HFFc6 (cell line): ENCODE measurements around the gene TMEM101. TPM values are rescaled to one million over a fixed set of nuclear protein-coding genes. Genes with fewer than 3 reads are reported as not detected.
"Not testable (repeated sequence)": the region's sequence is repeated elsewhere in the genome, so short reads cannot be mapped to it uniquely, and the experiment has no call there.

Source experiments
- DNase-seq: peaks from one replicate; pipeline ENCODE4 v3.0.0-alpha.2; 2018
- H3K27ac Mint-ChIP-seq: 2 replicates; pipeline ENCODE4 v1.8.0; 2020; ENCODE audit warnings: mild to moderate bottlenecking, mixed read lengths
- H3K27me3 Mint-ChIP-seq: 2 replicates; pipeline ENCODE4 v1.8.0; 2021; ENCODE audit warnings: mild to moderate bottlenecking, moderate library complexity, mixed read lengths; ENCODE audit not compliant: insufficient read depth
- H3K36me3 Mint-ChIP-seq: 2 replicates; pipeline ENCODE4 v1.8.0; 2021; ENCODE audit warnings: low read depth, mixed read lengths
- H3K4me1 Mint-ChIP-seq: 2 replicates; pipeline ENCODE4 v1.8.0; 2020; ENCODE audit warnings: low read depth, mixed read lengths
- H3K4me3 Mint-ChIP-seq: 2 replicates; pipeline ENCODE4 v1.8.0; 2020; ENCODE audit warnings: mild to moderate bottlenecking, moderate library complexity, mixed read lengths
- H3K9me3 Mint-ChIP-seq: 2 replicates; pipeline ENCODE4 v1.8.0; 2020; ENCODE audit warnings: mild to moderate bottlenecking, mixed read lengths
- total RNA-seq, 6 experiments: library from RNA; stranded (reverse); fragmentation: NEBNext Ultra II Directional; extraction: Animal tissue kit (Norgen Biotek cat#: 25700); gene quantifications; 2 replicates in 1 of 6; 3 replicates in 5 of 6; pipeline ENCODE4 v1.2.3, GENCODE V29; 2021
- TF ChIP-seq, protein P1 (sequence below): fragments of 200-600 bp; sonication (generic); IDR thresholded peaks from 2 replicates; pipeline ENCODE4 v1.5.0; 2021; ENCODE audit warnings: antibody characterized with exemption, mild to moderate bottlenecking

TMEM101 gene
- total RNA-seq, 6 experiments from 2014 or later: 27.8 to 32.7 (median 29.2) TPM

DNA sequence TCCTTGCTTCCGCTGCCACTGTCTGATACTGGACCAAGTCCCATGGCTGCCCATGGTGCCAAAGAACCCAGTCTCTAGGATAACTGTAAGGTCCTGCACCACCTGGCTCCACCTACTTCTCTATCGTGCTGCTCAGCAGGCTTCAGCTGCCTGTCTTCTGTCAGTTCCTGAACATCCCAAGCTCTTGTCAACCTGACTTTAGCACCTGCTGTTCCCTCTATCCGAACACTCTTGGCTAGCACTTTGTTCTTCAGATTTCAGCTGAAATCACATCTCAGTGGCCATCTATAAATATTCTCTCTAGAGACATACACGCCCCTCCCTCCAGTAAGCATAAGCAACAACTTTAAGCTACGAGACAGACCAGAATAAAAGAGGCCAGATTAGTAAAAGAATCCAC is 15.0 kb upstream of the TMEM101 start:
- Mint-ChIP-seq H3K27ac (peak overlapping the region; percentile 15; the same call in 1 of the 2 replicates), H3K36me3 (peaks cover 35% of the 10 kb centered on the region)
- no peak for DNase-seq

DNA sequence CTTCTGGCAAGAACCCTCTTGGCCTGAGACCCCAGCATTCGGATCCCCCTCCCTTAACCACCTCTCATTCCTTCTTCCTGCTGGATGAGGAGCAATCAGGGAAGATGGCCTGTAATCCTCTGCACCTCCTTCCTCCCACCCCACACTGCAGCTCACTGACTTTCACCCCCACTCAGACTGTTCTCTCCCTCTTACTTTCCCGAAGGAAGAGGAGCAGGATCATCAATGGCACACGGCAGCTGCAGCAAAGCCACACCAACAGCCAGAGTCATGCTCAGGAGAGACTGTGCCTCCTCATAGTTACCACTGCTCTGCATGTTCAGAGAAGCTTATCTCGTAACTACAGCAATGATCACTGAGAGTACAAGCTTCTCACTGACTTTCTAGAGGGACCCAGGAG is 10.1 kb upstream of the TMEM101 start:
- H3K9me3 Mint-ChIP-seq: no peaks in the 10 kb centered on the region
- TF ChIP-seq, protein P1, sequence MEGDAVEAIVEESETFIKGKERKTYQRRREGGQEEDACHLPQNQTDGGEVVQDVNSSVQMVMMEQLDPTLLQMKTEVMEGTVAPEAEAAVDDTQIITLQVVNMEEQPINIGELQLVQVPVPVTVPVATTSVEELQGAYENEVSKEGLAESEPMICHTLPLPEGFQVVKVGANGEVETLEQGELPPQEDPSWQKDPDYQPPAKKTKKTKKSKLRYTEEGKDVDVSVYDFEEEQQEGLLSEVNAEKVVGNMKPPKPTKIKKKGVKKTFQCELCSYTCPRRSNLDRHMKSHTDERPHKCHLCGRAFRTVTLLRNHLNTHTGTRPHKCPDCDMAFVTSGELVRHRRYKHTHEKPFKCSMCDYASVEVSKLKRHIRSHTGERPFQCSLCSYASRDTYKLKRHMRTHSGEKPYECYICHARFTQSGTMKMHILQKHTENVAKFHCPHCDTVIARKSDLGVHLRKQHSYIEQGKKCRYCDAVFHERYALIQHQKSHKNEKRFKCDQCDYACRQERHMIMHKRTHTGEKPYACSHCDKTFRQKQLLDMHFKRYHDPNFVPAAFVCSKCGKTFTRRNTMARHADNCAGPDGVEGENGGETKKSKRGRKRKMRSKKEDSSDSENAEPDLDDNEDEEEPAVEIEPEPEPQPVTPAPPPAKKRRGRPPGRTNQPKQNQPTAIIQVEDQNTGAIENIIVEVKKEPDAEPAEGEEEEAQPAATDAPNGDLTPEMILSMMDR: no peak
- H3K27me3 Mint-ChIP-seq: peaks cover 4% of the 10 kb centered on the region
- H3K4me1 Mint-ChIP-seq: no peaks in the 10 kb centered on the region
- H3K4me3 Mint-ChIP-seq: no peak overlapping the region
- no peak for DNase-seq
- peaks cover 17% of the 10 kb centered on the region for H3K36me3 Mint-ChIP-seq
- H3K27ac Mint-ChIP-seq: no peak overlapping the region

More for the DNA sequence above, 15.0 kb upstream of the TMEM101 start:
- TF ChIP-seq, protein P1: no peak
- Mint-ChIP-seq H3K27me3 (no peaks in the 10 kb centered on the region), H3K4me3 (no peak overlapping the region), H3K4me1 (peaks cover 6% of the 10 kb centered on the region; the same call in 1 of the 2 replicates), H3K9me3 (no peaks in the 10 kb centered on the region)

DNA sequence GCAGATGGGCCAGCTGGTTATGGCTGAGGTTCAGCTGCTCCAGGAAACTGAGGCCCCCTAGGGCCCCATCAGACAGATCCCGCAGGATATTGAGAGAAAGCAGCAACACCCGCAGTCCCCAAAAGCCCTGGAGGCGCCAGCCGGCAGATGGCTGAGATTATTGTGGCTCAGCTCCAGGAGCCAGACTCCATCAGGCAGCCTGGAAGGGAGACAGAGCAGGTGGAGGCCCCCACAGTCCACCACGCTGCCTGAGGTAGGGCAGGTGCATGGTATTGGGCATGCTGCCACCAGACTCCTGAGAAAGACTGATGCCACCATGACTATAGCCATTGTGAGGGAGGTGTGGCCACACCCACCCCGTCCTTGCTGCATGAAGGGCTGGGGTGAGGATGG is 9.5 kb upstream of the TMEM101 start:
- Mint-ChIP-seq H3K27me3 (peaks cover 4% of the 10 kb centered on the region), H3K4me1 (no peaks in the 10 kb centered on the region), H3K4me3 (no peak overlapping the region), H3K36me3 (peaks cover 12% of the 10 kb centered on the region), H3K27ac (no peak overlapping the region), H3K9me3 (no peaks in the 10 kb centered on the region)
- TF ChIP-seq, protein P1: no peak
- no peak for DNase-seq

DNA sequence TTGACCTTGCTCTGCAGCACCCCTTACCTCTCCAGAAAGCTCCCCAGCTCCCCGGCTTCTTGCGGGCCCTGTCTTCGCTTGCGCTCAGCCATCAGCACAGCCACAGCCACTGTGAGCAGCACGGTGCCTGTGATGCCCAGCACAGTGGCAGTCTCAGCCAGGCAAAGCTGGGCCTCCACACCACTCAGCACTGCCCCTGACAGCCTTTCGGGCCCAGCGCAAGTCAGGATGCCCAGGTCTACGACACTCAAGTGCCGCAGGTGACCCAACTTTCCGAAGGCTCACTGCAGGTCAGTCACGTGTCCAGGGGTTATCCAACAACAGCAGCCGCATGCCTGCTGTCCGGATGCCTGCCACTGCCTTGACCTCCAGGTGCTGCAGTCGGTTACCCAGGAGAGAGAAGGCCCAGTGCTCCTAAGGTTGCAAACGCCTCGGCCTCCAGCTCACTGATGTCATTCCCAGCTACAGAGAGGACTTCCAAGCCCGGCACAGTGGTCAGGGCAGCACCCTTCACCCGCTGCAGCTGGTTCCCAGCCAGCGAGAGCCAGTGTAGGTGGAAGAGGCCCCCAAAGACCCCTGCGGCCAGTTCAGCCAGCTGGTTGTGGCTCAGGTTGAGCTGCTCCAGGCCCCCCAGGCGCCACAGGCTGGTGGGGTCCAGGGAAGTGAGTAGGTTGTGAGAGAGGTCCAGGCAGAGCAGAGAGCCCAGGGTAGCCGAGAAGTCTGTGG is 8.9 kb upstream of the TMEM101 start:
- no peak for DNase-seq
- TF ChIP-seq, protein P1: no peak
- no peaks in the 10 kb centered on the region for H3K9me3 Mint-ChIP-seq
- H3K27me3 Mint-ChIP-seq: peaks cover 4% of the 10 kb centered on the region
- H3K27ac Mint-ChIP-seq: peak overlapping the region; percentile 51; the same call in 1 of the 2 replicates
- peaks cover 8% of the 10 kb centered on the region; the same call in 1 of the 2 replicates for H3K36me3 Mint-ChIP-seq
- H3K4me3 Mint-ChIP-seq: no peak overlapping the region
- H3K4me1 Mint-ChIP-seq: no peaks in the 10 kb centered on the region

DNA sequence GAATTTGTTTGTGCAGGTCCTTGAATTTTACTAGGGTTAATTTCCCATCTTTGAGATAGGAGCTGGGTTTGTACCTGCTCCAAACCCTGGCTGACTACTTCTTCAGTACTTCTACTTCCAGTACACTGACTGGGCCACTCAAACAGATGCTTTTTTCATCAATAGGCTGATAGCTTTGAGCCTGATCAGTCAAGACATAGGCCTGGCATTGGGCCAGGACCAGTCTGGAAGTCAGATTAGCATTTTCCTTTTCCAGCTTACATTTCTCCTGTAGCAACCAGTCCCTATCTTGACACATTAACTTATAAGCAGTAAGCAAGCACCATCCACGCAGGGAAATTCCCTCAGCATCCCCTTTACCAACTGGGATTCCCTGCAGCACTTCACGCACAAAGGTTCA is 7.5 kb upstream of the TMEM101 start:
- Mint-ChIP-seq H3K36me3 (peaks cover 8% of the 10 kb centered on the region; the same call in 1 of the 2 replicates), H3K4me1 (no peaks in the 10 kb centered on the region), H3K27ac (no peak overlapping the region), H3K4me3 (no peak overlapping the region), H3K9me3 (no peaks in the 10 kb centered on the region), H3K27me3 (peaks cover 4% of the 10 kb centered on the region)
- TF ChIP-seq, protein P1: no peak
- DNase-seq: no peak

DNA sequence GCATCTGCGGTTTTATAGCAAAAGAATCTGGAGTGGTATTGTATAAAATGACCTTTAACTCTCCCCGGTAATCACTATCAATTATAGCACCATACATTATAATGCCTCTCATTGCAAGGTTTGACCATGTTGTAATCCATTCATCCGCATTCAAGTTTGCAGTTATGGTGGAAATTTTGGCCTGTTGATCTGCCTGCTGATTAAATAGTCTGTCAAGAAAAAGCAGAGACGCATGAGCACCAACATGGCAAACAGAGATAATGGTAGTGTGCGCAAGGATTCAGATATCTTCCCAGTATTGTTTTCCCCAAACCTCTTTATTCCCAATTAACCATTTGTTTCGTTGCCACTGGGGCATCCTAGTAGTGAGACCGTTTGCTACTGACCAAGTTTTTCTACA is 6.5 kb upstream of the TMEM101 start:
- H3K27me3 Mint-ChIP-seq, H3K4me1 Mint-ChIP-seq, DNase-seq, H3K4me3 Mint-ChIP-seq, H3K9me3 Mint-ChIP-seq, H3K27ac Mint-ChIP-seq: not testable (repeated sequence)
- H3K36me3 Mint-ChIP-seq: peaks cover 12% of the 10 kb centered on the region
